ENCODE data around the gene NAALADL2. TPM values are rescaled to one million over a fixed set of nuclear protein-coding genes. Genes with fewer than 3 reads are reported as not detected.

Gene NAALADL2
- total RNA-seq, 1 experiment from 2014 or later: 1.9 TPM

GRCh38 chr3:175792245-175792644 lies 933.1 kb downstream of the NAALADL2 start:
- no peak overlapping the region for H3K4me2 ChIP-seq (ENCODE audit: low read length)
- H3K27me3 ChIP-seq (ENCODE audit: low read length): no peaks in the 10 kb centered on the region
- no peak overlapping the region for H3K4me3 ChIP-seq (ENCODE audit: low read length)
- ATAC-seq: no peak
- H3K79me2 ChIP-seq (ENCODE audit: low read length): no peaks in the 10 kb centered on the region
- no peaks in the 10 kb centered on the region for H3K9me3 ChIP-seq (ENCODE audit: low read length)
- ChIA-PET POLR2A (ENCODE audit: unreplicated experiment) (no interaction called here), CTCF (no interaction called here)
- no peak for DNase-seq
- intact Hi-C loops (cut with micrococcal nuclease): no loop called here
- TF ChIP-seq EZH2phosphoT487 (IDR thresholded peaks at IDR 0.05; ENCODE audit: borderline replicate concordance, low read length) (no peak), CTCF (conservative IDR thresholded peaks at IDR 0.05; ENCODE audit: low read depth, low read length) (no peak), EZH2 (IDR thresholded peaks at IDR 0.05; ENCODE audit: low read length, unreplicated experiment) (no peak)
- no peak overlapping the region for H3K9ac ChIP-seq (ENCODE audit: low read length)
- no peaks in the 10 kb centered on the region for H3K9me2 ChIP-seq (replicated peaks; ENCODE audit: low read length)
- H3K4me1 ChIP-seq (ENCODE audit: insufficient read depth, low read length): no peaks in the 10 kb centered on the region
- no peak overlapping the region for H3K27ac ChIP-seq (ENCODE audit: low read length)
- H3F3A ChIP-seq (ENCODE audit: low read length, unreplicated experiment): no peaks in the 10 kb centered on the region
- no peaks in the 10 kb centered on the region for H4K20me1 ChIP-seq (ENCODE audit: low read length)
- no TSS peak for BruUV-seq (replicated peaks)
- H3K36me3 ChIP-seq (ENCODE audit: low read depth, low read length): no peaks in the 10 kb centered on the region
- H2AFZ ChIP-seq (ENCODE audit: low read length): no peak overlapping the region

GRCh38 chr3:175798326-175798725 lies 939.2 kb downstream of the NAALADL2 start:
- intact Hi-C loops (cut with micrococcal nuclease): no loop called here
- no peaks in the 10 kb centered on the region for H3K36me3 ChIP-seq (ENCODE audit: low read depth, low read length)
- no peak overlapping the region for H3K4me3 ChIP-seq (ENCODE audit: low read length)
- BruUV-seq (replicated peaks): no TSS peak
- ChIA-PET CTCF (no interaction called here), POLR2A (ENCODE audit: unreplicated experiment) (no interaction called here)
- DNase-seq: no peak
- no peak overlapping the region for H3K9ac ChIP-seq (ENCODE audit: low read length)
- H3K9me2 ChIP-seq (replicated peaks; ENCODE audit: low read length): no peaks in the 10 kb centered on the region
- no peaks in the 10 kb centered on the region for H4K20me1 ChIP-seq (ENCODE audit: low read length)
- no peaks in the 10 kb centered on the region for H3K9me3 ChIP-seq (ENCODE audit: low read length)
- H3K27me3 ChIP-seq (ENCODE audit: low read length): no peaks in the 10 kb centered on the region
- no peaks in the 10 kb centered on the region for H3F3A ChIP-seq (ENCODE audit: low read length, unreplicated experiment)
- H3K79me2 ChIP-seq (ENCODE audit: low read length): no peaks in the 10 kb centered on the region
- no peak for ATAC-seq
- H3K27ac ChIP-seq (ENCODE audit: low read length): no peak overlapping the region
- no peak for TF ChIP-seq EZH2phosphoT487 (IDR thresholded peaks at IDR 0.05; ENCODE audit: borderline replicate concordance, low read length)
- no peak for TF ChIP-seq EZH2 (IDR thresholded peaks at IDR 0.05; ENCODE audit: low read length, unreplicated experiment)
- no peak for TF ChIP-seq CTCF (conservative IDR thresholded peaks at IDR 0.05; ENCODE audit: low read depth, low read length)
- no peak overlapping the region for H3K4me2 ChIP-seq (ENCODE audit: low read length)
- H3K4me1 ChIP-seq (ENCODE audit: insufficient read depth, low read length): no peaks in the 10 kb centered on the region
- no peak overlapping the region for H2AFZ ChIP-seq (ENCODE audit: low read length)

GRCh38 chr3:175805825-175806224 lies 946.7 kb downstream of the NAALADL2 start:
- ChIA-PET POLR2A (ENCODE audit: unreplicated experiment) (no interaction called here), CTCF (no interaction called here)
- no peaks in the 10 kb centered on the region for H3K36me3 ChIP-seq (ENCODE audit: low read depth, low read length)
- ATAC-seq (no peak), DNase-seq (no peak)
- no peaks in the 10 kb centered on the region for H3K4me1 ChIP-seq (ENCODE audit: insufficient read depth, low read length)
- no TSS peak for BruUV-seq (replicated peaks)
- H3K27ac ChIP-seq (ENCODE audit: low read length): no peak overlapping the region
- H3K9ac ChIP-seq (ENCODE audit: low read length): no peak overlapping the region
- no peak overlapping the region for H2AFZ ChIP-seq (ENCODE audit: low read length)
- intact Hi-C loops (cut with micrococcal nuclease): no loop called here
- no peak for TF ChIP-seq CTCF (conservative IDR thresholded peaks at IDR 0.05; ENCODE audit: low read depth, low read length)
- TF ChIP-seq EZH2 (IDR thresholded peaks at IDR 0.05; ENCODE audit: low read length, unreplicated experiment): no peak
- no peak for TF ChIP-seq EZH2phosphoT487 (IDR thresholded peaks at IDR 0.05; ENCODE audit: borderline replicate concordance, low read length)
- no peaks in the 10 kb centered on the region for H4K20me1 ChIP-seq (ENCODE audit: low read length)
- no peaks in the 10 kb centered on the region for H3F3A ChIP-seq (ENCODE audit: low read length, unreplicated experiment)
- no peaks in the 10 kb centered on the region for H3K9me3 ChIP-seq (ENCODE audit: low read length)
- no peak overlapping the region for H3K4me2 ChIP-seq (ENCODE audit: low read length)
- H3K79me2 ChIP-seq (ENCODE audit: low read length): no peaks in the 10 kb centered on the region
- no peaks in the 10 kb centered on the region for H3K9me2 ChIP-seq (replicated peaks; ENCODE audit: low read length)
- no peaks in the 10 kb centered on the region for H3K27me3 ChIP-seq (ENCODE audit: low read length)
- no peak overlapping the region for H3K4me3 ChIP-seq (ENCODE audit: low read length)
